GM12873 (cell line): ENCODE results near the gene PERCC1.

Experiments used
- TF ChIP-seq, protein P1 (sequence below): IDR thresholded peaks from 2 replicates; pipeline ENCODE4 v1.5.1; 2012; ENCODE audit warnings: low read depth, mild to moderate bottlenecking, moderate library complexity, low read length, control low read depth; ENCODE audit not compliant: insufficient read depth; ENCODE audit errors: missing control alignments

The PERCC1 gene

GRCh38 chr16:1468426-1468810 lies 37.5 kb downstream of the PERCC1 start:
- TF ChIP-seq, protein P1, sequence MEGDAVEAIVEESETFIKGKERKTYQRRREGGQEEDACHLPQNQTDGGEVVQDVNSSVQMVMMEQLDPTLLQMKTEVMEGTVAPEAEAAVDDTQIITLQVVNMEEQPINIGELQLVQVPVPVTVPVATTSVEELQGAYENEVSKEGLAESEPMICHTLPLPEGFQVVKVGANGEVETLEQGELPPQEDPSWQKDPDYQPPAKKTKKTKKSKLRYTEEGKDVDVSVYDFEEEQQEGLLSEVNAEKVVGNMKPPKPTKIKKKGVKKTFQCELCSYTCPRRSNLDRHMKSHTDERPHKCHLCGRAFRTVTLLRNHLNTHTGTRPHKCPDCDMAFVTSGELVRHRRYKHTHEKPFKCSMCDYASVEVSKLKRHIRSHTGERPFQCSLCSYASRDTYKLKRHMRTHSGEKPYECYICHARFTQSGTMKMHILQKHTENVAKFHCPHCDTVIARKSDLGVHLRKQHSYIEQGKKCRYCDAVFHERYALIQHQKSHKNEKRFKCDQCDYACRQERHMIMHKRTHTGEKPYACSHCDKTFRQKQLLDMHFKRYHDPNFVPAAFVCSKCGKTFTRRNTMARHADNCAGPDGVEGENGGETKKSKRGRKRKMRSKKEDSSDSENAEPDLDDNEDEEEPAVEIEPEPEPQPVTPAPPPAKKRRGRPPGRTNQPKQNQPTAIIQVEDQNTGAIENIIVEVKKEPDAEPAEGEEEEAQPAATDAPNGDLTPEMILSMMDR: no peak

GRCh38 chr16:1469693-1470201 lies 38.9 kb downstream of the PERCC1 start:
- TF ChIP-seq, protein P1: no peak

- TF ChIP-seq, protein P1: no peak
These were observed 39.8 kb downstream of the PERCC1 start for GRCh38 chr16:1470481-1471251.

DNA sequence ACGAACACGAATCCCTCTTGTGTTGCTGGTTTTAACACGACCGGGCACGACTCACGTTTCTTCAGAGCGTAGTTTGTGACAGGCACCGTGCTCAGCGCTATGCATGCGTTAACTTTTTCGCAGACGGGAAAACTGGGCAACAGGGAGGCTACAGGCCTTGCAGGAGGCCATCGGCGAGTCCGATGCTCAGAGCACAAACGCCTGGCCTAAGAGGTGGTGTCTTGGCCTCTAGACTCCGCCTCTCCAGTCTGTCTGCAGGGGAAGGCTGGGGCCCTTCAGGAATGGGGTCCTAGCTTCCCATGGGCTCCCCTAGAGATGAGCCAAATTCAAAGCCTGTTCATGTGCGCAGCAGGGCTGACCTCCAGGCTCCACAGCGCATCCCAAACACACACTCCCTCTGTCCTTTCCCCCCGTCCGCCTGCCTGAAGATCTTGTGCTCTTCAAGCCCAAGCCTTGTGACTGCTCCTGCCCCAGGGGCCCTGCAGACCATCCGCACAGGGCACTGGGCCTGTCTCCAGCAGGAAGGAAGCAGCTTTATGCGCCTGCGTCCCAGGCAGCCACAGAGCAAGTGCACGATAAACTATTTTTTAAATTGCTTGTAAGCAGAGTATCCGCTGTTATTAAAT lies 40.8 kb downstream of the PERCC1 start:
- TF ChIP-seq, protein P1: no peak

DNA sequence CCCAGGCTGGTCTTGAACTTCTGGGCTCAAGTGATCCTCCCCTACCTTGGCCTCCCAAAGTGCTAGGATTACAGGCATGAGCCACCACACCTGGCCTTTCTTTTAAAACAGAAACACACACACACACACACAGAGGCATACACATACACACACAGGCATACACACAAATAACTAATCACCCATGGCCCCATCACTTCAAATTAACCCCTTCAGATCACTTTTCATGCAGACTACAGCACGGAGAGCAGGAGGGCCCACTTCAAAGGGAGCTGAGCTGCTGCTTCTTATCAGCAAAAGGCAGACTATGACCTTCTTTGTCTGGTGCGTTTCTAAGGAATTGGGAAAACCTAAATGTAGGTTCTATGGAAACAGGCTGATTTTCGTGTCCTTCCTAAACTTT lies 42.1 kb downstream of the PERCC1 start:
- TF ChIP-seq, protein P1: no peak

GRCh38 chr16:1474082-1474795 lies 43.4 kb downstream of the PERCC1 start:
- TF ChIP-seq, protein P1: no peak
